ENCODE measurements around the gene ASIC2.

ASIC2 gene

GRCh38 chr17:33261820-33262219, 31.3 kb downstream of the ASIC2 start:
- no peak for TF ChIP-seq TCF4 (CRISPR knock-in tag; IDR thresholded peaks at IDR 0.05; ENCODE audit: borderline replicate concordance)
- TF ChIP-seq TOX (CRISPR knock-in tag; IDR thresholded peaks at IDR 0.05; ENCODE audit: borderline replicate concordance) = no peak
- no peak for TF ChIP-seq ISL1 (CRISPR knock-in tag; IDR thresholded peaks at IDR 0.05)
- TF ChIP-seq ZFP3 (CRISPR knock-in tag; IDR thresholded peaks at IDR 0.05) = no peak
- TF ChIP-seq TSHZ2 (CRISPR knock-in tag; IDR thresholded peaks at IDR 0.05) = no peak
- TF ChIP-seq CREB5 (CRISPR knock-in tag; IDR thresholded peaks at IDR 0.05; ENCODE audit: low read depth) = no peak
- no peak for TF ChIP-seq ESRRG (CRISPR knock-in tag; IDR thresholded peaks at IDR 0.05)
- no peak for TF ChIP-seq ZFP30 (CRISPR knock-in tag; IDR thresholded peaks at IDR 0.05)
- no peak for TF ChIP-seq OSR1 (CRISPR knock-in tag; IDR thresholded peaks at IDR 0.05)
- no peak for TF ChIP-seq GLIS3 (CRISPR knock-in tag; IDR thresholded peaks at IDR 0.05)
- TF ChIP-seq ZNF70 (CRISPR knock-in tag; IDR thresholded peaks at IDR 0.05) = no peak
- no peak for TF ChIP-seq BACH2 (CRISPR knock-in tag; IDR thresholded peaks at IDR 0.05; ENCODE audit: borderline replicate concordance)
- no peak for TF ChIP-seq POU6F1 (CRISPR knock-in tag; IDR thresholded peaks at IDR 0.05; ENCODE audit: borderline replicate concordance, low read depth)
- TF ChIP-seq SNAI2 (CRISPR knock-in tag; IDR thresholded peaks at IDR 0.05) = no peak
- no peak for TF ChIP-seq ARNTL (CRISPR knock-in tag; IDR thresholded peaks at IDR 0.05; ENCODE audit: borderline replicate concordance, low read depth)
- TF ChIP-seq PPARA (CRISPR knock-in tag; IDR thresholded peaks at IDR 0.05; ENCODE audit: borderline replicate concordance) = no peak
- TF ChIP-seq PATZ1 (CRISPR knock-in tag; IDR thresholded peaks at IDR 0.05; ENCODE audit: borderline replicate concordance) = no peak
- no peak for TF ChIP-seq ZNF565 (CRISPR knock-in tag; conservative IDR thresholded peaks at IDR 0.05; ENCODE audit: low read depth)
- no peak for TF ChIP-seq CSRNP3 (CRISPR knock-in tag; IDR thresholded peaks at IDR 0.05)

GRCh38 chr17:33260638-33261037, 32.5 kb downstream of the ASIC2 start:
- TF ChIP-seq ZNF70 (CRISPR knock-in tag; IDR thresholded peaks at IDR 0.05) (no peak), CSDC2 (CRISPR knock-in tag; IDR thresholded peaks at IDR 0.05) (no peak), ESRRG (CRISPR knock-in tag; IDR thresholded peaks at IDR 0.05) (no peak), TOX (CRISPR knock-in tag; IDR thresholded peaks at IDR 0.05; ENCODE audit: borderline replicate concordance) (no peak), ZC3H10 (CRISPR knock-in tag; IDR thresholded peaks at IDR 0.05) (no peak), RARB (CRISPR knock-in tag; IDR thresholded peaks at IDR 0.05) (no peak), ZFP30 (CRISPR knock-in tag; IDR thresholded peaks at IDR 0.05) (no peak)
- no peak for ATAC-seq

More at GRCh38 chr17:33261820-33262219, 31.3 kb downstream of the ASIC2 start:
- no peak for ATAC-seq

GRCh38 chr17:33258296-33258695, 34.8 kb downstream of the ASIC2 start:
- TF ChIP-seq TCF4 (CRISPR knock-in tag; IDR thresholded peaks at IDR 0.05; ENCODE audit: borderline replicate concordance) (no peak), TSHZ2 (CRISPR knock-in tag; IDR thresholded peaks at IDR 0.05) (no peak), CSDC2 (CRISPR knock-in tag; IDR thresholded peaks at IDR 0.05) (no peak), ZNF8 (CRISPR knock-in tag; IDR thresholded peaks at IDR 0.05) (no peak), GLIS3 (CRISPR knock-in tag; IDR thresholded peaks at IDR 0.05) (no peak)
- no peak for ATAC-seq

All from SK-N-SH treated with all-trans-retinoic acid at 6 μM for 48 hours (cell line).